Measurements from ENCODE around the gene BCLAF1. TPM values are rescaled to one million over a fixed set of nuclear protein-coding genes. Genes with fewer than 3 reads are reported as not detected.

BCLAF1 gene
- polyA plus RNA-seq, 1 donor from 2014 or later, result 151 TPM

DNA sequence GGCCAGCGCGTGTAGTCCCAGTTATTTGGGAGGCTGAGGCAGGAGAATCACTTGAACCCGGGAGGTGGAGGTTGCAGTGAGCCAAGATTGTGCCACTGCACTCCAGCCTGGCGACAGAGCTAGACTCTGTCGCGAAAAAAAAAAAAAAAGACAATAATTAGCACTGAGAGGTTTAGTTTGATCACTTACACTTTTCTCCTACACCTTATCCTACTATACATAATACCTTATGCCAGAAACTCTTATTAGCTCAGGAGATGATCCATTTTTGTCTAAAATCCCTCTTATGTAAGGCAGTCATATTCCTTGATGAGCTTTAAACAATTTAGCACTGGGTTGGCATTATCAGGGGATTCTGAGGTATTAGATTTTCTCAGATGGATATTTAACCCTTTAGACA lies 35.9 kb downstream of the BCLAF1 start:
- H3K4me2 ChIP-seq (ENCODE audit: low read length), result no peak overlapping the region

DNA sequence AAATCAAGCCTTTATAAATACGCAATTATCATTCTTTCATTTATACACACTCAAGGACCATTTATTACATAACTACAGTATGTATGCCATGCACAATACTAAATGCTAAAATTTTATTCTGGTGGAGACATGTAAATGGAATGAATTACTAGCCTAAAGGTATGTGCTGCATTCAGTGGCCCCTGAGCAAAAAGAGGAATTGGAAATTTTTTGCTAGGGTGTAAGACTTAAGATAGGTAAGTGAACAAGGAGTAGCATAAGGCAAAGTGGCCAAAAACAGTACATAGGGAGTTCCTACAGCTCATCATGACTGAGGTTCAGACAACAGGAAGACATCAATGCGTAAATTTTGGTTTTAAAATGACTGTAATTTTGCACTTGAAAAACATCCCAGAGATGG lies 37.2 kb downstream of the BCLAF1 start:
- no peaks in the 10 kb centered on the region for H4K20me1 ChIP-seq (ENCODE audit: insufficient read depth)
- no peak overlapping the region for H3K4me2 ChIP-seq (ENCODE audit: low read length)
- H3F3A ChIP-seq (ENCODE audit: insufficient read depth, low read length, poor library complexity, severe bottlenecking), result no peaks in the 10 kb centered on the region
- no peak overlapping the region for H3K9ac ChIP-seq (ENCODE audit: low read length)
- no peak overlapping the region for H3K27ac ChIP-seq (ENCODE audit: low read length)
- no peaks in the 10 kb centered on the region for H3K9me3 ChIP-seq (ENCODE audit: low read length)
- H3K27me3 ChIP-seq (ENCODE audit: insufficient read depth, low read depth, low read length), result no peaks in the 10 kb centered on the region
- no peak for TF ChIP-seq MXI1 (conservative IDR thresholded peaks at IDR 0.05; ENCODE audit: poor library complexity, severe bottlenecking)
- no peak overlapping the region for H2AFZ ChIP-seq (ENCODE audit: low read depth, low read length)
- peaks cover 8% of the 10 kb centered on the region for H3K36me3 ChIP-seq (ENCODE audit: insufficient read depth, low read length)
- H3K9me2 ChIP-seq (ENCODE audit: insufficient read depth, low read length), result no peaks in the 10 kb centered on the region
- no peaks in the 10 kb centered on the region for H3K79me2 ChIP-seq (replicated peaks; ENCODE audit: insufficient read depth, low read length)
- no peak overlapping the region for H3K4me3 ChIP-seq (ENCODE audit: low read length)

More for the DNA sequence above, 35.9 kb downstream of the BCLAF1 start:
- no peak overlapping the region for H2AFZ ChIP-seq (ENCODE audit: low read depth, low read length)
- no peak overlapping the region for H3K4me3 ChIP-seq (ENCODE audit: low read length)
- H3K27me3 ChIP-seq (ENCODE audit: insufficient read depth, low read depth, low read length), result no peaks in the 10 kb centered on the region
- no peaks in the 10 kb centered on the region for H3K9me3 ChIP-seq (ENCODE audit: low read length)
- H3F3A ChIP-seq (ENCODE audit: insufficient read depth, low read length, poor library complexity, severe bottlenecking), result no peaks in the 10 kb centered on the region
- H3K9me2 ChIP-seq (ENCODE audit: insufficient read depth, low read length), result no peaks in the 10 kb centered on the region
- no peak overlapping the region for H3K27ac ChIP-seq (ENCODE audit: low read length)
- no peak overlapping the region for H3K9ac ChIP-seq (ENCODE audit: low read length)
- H3K79me2 ChIP-seq (replicated peaks; ENCODE audit: insufficient read depth, low read length), result no peaks in the 10 kb centered on the region
- H3K36me3 ChIP-seq (ENCODE audit: insufficient read depth, low read length), result peaks cover 12% of the 10 kb centered on the region
- TF ChIP-seq RAD21 (conservative IDR thresholded peaks at IDR 0.05), result no peak
- no peak for TF ChIP-seq SMC3 (conservative IDR thresholded peaks at IDR 0.05; ENCODE audit: poor library complexity)
- TF ChIP-seq, protein P1, sequence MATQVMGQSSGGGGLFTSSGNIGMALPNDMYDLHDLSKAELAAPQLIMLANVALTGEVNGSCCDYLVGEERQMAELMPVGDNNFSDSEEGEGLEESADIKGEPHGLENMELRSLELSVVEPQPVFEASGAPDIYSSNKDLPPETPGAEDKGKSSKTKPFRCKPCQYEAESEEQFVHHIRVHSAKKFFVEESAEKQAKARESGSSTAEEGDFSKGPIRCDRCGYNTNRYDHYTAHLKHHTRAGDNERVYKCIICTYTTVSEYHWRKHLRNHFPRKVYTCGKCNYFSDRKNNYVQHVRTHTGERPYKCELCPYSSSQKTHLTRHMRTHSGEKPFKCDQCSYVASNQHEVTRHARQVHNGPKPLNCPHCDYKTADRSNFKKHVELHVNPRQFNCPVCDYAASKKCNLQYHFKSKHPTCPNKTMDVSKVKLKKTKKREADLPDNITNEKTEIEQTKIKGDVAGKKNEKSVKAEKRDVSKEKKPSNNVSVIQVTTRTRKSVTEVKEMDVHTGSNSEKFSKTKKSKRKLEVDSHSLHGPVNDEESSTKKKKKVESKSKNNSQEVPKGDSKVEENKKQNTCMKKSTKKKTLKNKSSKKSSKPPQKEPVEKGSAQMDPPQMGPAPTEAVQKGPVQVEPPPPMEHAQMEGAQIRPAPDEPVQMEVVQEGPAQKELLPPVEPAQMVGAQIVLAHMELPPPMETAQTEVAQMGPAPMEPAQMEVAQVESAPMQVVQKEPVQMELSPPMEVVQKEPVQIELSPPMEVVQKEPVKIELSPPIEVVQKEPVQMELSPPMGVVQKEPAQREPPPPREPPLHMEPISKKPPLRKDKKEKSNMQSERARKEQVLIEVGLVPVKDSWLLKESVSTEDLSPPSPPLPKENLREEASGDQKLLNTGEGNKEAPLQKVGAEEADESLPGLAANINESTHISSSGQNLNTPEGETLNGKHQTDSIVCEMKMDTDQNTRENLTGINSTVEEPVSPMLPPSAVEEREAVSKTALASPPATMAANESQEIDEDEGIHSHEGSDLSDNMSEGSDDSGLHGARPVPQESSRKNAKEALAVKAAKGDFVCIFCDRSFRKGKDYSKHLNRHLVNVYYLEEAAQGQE (IDR thresholded peaks at IDR 0.05; ENCODE audit: borderline replicate concordance), result no peak
- TF ChIP-seq EZH2 (IDR thresholded peaks at IDR 0.05; ENCODE audit: borderline replicate concordance, insufficient read depth, low read length, poor library complexity, severe bottlenecking), result no peak
- TF ChIP-seq, protein P2, sequence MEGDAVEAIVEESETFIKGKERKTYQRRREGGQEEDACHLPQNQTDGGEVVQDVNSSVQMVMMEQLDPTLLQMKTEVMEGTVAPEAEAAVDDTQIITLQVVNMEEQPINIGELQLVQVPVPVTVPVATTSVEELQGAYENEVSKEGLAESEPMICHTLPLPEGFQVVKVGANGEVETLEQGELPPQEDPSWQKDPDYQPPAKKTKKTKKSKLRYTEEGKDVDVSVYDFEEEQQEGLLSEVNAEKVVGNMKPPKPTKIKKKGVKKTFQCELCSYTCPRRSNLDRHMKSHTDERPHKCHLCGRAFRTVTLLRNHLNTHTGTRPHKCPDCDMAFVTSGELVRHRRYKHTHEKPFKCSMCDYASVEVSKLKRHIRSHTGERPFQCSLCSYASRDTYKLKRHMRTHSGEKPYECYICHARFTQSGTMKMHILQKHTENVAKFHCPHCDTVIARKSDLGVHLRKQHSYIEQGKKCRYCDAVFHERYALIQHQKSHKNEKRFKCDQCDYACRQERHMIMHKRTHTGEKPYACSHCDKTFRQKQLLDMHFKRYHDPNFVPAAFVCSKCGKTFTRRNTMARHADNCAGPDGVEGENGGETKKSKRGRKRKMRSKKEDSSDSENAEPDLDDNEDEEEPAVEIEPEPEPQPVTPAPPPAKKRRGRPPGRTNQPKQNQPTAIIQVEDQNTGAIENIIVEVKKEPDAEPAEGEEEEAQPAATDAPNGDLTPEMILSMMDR (IDR thresholded peaks at IDR 0.05; ENCODE audit: poor library complexity, severe bottlenecking), result no peak
- TF ChIP-seq TAF1 (IDR thresholded peaks at IDR 0.05; ENCODE audit: low read depth), result no peak
- TF ChIP-seq MXI1 (conservative IDR thresholded peaks at IDR 0.05; ENCODE audit: poor library complexity, severe bottlenecking), result no peak
- no peak for TF ChIP-seq EP300 (conservative IDR thresholded peaks at IDR 0.05; ENCODE audit: poor library complexity, severe bottlenecking)
- no peak for TF ChIP-seq POLR2AphosphoS5 (IDR thresholded peaks at IDR 0.05)
- no peaks in the 10 kb centered on the region for H4K20me1 ChIP-seq (ENCODE audit: insufficient read depth)

DNA sequence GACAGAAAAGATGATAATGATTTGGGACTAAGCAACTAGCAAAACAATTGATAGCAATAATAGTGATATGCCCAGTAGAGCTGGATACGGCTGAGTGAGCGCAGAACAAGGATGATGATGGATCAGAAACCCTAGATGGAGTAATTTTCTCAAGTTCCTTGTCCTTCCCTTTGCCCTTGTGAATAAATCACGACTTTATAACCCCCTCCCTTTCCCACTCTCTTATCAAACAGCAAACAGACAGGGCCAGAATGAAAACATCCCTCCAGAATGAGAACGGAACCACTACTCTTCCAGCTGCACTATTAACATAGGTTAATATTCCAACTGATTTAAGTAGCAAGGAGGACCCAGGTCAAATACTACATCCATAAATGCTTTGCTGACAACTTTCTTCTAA lies 38.3 kb downstream of the BCLAF1 start:
- Histone ChIP-seq H3F3A (ENCODE audit: insufficient read depth, low read length, poor library complexity, severe bottlenecking) (no peaks in the 10 kb centered on the region), H3K4me2 (ENCODE audit: low read length) (no peak overlapping the region), H3K9me2 (ENCODE audit: insufficient read depth, low read length) (no peaks in the 10 kb centered on the region), H3K27me3 (ENCODE audit: insufficient read depth, low read depth, low read length) (no peaks in the 10 kb centered on the region), H3K36me3 (ENCODE audit: insufficient read depth, low read length) (no peaks in the 10 kb centered on the region), H4K20me1 (ENCODE audit: insufficient read depth) (no peaks in the 10 kb centered on the region), H3K9me3 (ENCODE audit: low read length) (no peaks in the 10 kb centered on the region), H2AFZ (ENCODE audit: low read depth, low read length) (no peak overlapping the region), H3K79me2 (replicated peaks; ENCODE audit: insufficient read depth, low read length) (no peaks in the 10 kb centered on the region), H3K27ac (ENCODE audit: low read length) (no peak overlapping the region), H3K4me3 (ENCODE audit: low read length) (no peak overlapping the region), H3K9ac (ENCODE audit: low read length) (no peak overlapping the region)
- TF ChIP-seq EP300 (conservative IDR thresholded peaks at IDR 0.05; ENCODE audit: poor library complexity, severe bottlenecking) (no peak), POLR2AphosphoS5 (IDR thresholded peaks at IDR 0.05) (no peak), SMC3 (conservative IDR thresholded peaks at IDR 0.05; ENCODE audit: poor library complexity) (no peak), MXI1 (conservative IDR thresholded peaks at IDR 0.05; ENCODE audit: poor library complexity, severe bottlenecking) (no peak), RAD21 (conservative IDR thresholded peaks at IDR 0.05) (no peak), EZH2 (IDR thresholded peaks at IDR 0.05; ENCODE audit: borderline replicate concordance, insufficient read depth, low read length, poor library complexity, severe bottlenecking) (no peak), TAF1 (IDR thresholded peaks at IDR 0.05; ENCODE audit: low read depth) (no peak)
- TF ChIP-seq, protein P1 (IDR thresholded peaks at IDR 0.05; ENCODE audit: borderline replicate concordance), result no peak
- TF ChIP-seq, protein P2 (IDR thresholded peaks at IDR 0.05; ENCODE audit: poor library complexity, severe bottlenecking), result no peak

All from neural cell (in vitro differentiated cells).